ENCODE results near the gene IPCEF1.

IPCEF1 gene

DNA sequence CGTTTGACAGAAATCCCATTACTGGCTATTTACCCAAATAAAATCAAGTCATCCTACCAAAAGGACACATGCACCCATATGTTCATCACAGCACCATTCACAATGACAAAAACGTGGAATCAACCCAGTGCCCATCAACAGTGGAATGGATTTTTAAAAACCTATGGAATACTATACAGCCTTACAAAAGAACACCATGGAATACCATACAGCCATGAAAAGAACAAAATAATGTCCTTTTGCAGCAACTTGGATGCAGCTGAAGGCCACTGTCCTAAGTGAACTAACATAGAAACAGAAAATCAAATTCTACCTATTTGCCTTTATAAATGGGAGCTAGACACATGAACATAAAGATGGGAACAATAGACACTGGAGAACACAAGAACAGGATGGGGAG lies 17.4 kb upstream of the IPCEF1 start:
- DNase-seq (ENCODE audit: low read depth, low spot score): no peak

DNA sequence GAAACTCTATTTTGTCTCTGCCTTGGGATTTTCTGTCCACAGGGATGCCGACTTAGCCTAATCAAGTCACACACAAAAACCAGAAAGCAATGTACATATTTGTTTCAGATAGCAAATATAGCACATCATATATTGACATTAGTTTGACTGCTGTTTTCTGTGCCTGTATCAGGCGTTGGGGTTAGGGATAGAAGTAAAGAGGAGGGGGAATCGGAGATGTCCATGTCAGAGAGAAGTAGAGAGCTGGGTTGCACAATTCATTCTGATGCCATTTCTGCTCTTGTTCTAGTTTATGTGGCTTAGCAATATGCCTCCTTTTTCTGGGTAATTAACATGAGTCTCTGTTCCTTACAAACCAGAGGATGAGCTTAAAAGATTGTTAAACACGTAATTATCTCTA lies 14.7 kb upstream of the IPCEF1 start:
- no peak for DNase-seq (ENCODE audit: low read depth, low spot score)

DNA sequence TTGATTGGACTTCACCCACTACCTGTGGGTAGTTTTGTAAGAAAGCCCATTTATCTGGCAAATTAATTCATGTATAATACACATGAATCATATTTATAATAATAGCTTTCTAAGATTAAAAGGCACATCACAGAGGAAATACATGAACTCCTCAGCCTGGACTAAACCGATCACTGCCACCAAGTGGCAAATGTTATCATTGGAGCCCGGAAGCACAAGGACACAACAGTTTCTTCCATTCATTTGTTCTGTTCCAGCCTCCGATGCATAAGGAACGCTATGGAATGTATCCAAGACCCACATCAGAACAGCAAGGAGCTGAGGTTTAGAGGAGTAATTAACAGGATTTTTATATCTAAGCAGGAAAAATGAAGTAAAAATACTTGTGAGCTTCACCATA lies 13.9 kb upstream of the IPCEF1 start:
- no peak for DNase-seq (ENCODE audit: low read depth, low spot score)

DNA sequence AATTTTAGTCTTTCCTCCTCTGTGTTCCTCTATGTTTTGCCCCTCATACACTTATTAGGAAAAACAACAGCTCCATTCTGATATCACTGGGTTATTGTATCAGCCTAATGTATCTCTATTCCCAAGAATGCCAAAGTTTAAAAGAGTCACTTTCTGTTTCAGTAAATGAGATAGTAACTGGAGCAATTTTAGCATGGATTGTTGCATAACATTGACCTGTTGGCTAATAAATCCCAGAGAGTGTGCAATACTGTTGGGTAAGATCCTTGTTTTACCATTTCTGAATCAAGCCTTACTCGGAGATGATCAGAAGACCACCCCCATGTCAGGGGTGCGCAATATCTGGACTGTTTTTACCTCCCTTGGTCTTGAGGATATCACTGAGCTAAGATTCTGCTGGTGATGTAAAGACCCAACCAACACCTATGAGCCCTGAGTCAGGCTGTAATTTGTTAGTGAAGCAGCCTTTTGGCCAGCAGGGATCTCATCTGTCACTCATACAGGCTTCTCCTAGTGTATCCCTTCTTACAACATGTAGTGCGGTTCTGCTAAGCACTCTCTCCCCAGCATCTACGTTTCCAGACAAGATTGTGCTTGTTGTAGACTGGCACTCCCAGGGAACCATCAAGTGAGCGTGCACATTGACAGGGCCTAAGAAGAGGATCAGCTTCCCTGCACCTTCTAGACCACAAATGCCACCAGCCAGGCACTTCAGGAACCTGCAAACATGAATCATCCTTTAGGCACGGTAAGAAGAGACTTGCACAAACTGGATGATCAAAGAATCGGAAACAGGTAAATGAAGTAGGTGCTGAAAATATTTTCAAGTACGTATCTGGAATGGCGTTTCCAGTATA lies 11.5 kb upstream of the IPCEF1 start:
- DNase-seq (ENCODE audit: low read depth, low spot score): no peak

DNA sequence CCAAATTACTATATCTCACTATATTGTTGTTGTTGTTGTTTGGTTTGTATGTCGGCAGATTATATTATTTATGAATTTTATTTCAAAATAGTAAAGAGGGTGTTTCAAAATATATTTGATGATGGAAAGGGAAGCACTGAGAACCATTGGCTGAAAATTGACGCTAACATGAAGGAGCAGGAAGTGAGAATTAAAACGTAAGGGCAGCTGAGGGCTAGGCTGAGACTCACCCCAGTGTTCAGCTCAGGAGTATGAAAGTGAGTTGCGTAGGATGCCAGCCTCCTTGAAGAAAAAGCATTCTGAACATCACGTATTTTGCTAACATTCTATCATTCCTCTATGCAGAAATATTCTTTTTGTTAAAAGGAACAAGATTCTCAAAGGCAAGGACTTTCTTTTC lies 10.7 kb upstream of the IPCEF1 start:
- no peak for DNase-seq (ENCODE audit: low read depth, low spot score)

DNA sequence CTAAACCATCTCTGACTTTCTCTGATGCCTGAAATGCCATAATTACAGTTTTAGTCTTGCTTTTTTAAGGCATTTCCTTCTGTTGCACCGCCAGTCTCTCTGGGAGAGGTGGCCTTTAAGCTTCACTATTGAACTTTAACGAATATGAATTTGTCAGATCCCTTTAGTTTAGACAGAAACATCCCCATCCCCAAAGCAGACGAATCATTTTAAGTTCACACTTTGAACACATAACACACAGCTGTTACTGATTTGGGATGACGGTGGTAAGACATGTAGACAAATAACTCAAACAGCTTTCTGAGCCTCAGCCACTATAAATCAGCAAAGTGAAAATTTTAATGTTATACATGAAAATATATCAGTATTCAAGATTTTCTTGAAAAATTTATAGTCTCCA lies 7.2 kb upstream of the IPCEF1 start:
- DNase-seq (ENCODE audit: low read depth, low spot score): no peak

DNA sequence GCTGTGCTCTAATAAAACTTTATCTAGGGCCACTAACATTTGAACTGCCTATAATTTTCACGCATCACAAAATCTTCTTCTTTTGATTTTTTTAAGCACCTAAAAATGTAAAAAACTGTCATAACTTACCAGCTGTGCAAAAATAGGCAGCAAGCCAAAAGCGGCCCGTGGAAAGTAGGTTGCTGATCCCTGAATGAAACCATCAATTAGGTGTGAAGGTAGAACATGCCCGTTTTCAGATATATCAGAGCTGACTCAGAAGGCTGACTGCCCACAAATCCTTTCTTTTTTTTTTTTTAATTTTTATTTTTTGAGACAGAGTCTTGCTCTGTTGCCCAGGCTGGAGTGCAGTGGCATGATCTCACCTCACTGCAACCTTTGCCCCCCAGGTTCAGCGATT lies 4.9 kb upstream of the IPCEF1 start:
- no peak for DNase-seq (ENCODE audit: low read depth, low spot score)

DNA sequence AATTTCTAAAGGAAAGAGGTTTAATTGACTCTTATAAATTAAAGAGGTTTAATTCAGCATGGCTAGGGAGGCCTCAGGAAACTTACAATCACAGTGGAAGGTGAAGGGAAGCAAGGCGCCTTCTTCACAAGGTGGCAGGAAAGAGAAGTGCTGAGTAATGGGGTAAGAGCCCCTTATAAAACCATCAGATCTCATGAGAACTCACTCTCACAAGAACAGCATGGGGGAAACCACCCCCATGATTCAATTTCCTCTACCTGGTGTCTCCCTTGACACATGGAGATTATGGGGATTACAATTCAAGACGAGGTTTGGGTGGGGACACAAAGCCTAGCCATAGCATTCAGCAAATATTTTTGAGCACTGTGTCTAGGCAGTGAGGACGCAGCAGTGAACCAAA lies 3.9 kb upstream of the IPCEF1 start:
- DNase-seq (ENCODE audit: low read depth, low spot score): no peak

DNA sequence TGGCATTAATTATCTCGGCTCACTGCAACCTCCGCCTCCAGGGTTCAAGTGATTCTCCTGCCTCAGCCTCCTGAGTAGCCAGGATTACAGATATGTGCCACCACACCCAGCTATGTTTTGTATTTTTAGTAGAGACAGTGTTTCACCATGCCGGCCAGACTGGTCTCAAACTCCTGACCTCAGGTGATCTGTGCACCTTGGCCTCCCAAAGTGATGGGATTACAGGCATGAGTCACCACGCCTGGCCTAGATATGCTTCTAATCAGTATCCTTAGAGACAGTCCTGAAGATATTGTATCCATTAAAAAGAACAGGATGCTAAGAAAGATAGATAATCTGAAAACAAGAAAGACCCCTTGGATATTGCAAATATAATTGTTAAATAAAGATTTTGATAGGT lies 3.1 kb upstream of the IPCEF1 start:
- DNase-seq (ENCODE audit: low read depth, low spot score): no peak

DNA sequence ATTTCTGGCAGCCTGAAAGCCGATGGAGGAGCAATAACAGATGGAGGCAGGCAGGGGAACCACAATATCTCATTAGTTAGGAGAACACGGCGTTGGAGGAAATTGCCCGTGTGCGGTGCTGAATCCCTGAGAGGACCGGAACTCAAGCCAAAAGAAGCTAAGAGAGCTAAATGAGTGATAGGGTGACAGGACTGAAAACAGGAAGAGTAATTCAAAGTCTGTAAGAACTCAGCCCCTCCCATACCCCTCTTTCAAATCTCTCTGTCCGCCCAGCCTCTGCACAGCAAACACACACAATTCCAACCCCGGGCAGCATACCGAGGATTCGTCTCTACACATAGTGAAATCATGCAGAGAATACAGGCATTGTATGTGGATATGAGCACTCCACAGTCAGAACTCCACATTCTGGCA lies 2.6 kb upstream of the IPCEF1 start:
- no peak for DNase-seq (ENCODE audit: low read depth, low spot score)

DNA sequence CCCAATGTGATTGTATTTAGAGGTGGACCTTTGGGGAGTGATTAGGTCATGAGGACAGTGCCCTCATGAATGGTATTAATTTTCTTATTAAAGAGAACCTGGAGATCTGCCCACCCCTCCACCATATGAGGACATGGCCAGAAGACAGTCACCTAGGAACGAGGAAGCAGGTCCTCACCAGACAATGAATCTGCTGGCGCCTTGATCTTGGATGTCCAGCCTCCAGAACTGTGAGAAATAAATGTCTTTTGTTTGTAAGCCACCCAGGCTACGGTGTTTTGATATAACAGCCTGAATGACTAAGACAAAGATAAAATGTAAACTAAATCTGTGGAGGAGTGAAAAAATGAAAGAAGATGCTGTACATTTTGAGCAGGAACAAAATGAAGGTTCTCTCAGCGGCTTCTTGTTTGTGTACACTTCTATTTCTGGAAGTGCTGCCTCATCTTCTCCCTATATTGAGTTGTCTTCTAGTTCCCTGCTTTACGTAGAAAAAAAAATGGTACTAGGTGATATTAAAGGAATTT lies 1.5 kb upstream of the IPCEF1 start:
- DNase-seq (ENCODE audit: low read depth, low spot score): no peak

DNA sequence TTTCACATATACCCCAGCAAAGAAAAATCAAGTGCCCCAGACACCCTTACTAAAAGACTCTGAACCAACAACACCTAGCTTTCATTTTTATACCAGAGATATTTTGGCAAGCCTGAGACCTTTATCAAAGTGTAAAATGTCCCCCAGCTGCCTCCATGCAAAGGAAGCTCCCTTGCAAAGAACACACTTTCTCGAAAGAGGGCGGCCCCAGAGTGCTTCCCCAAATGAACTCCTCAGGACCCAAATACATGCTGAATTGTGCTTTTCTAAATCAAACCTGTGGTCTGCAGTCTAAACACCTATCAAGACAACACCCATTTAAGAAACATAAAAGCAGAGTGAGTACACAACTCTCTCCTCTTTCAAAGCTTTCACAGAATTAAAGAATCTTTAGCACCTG lies 490 bp downstream of the IPCEF1 start:
- no peak for DNase-seq (ENCODE audit: low read depth, low spot score)

DNA sequence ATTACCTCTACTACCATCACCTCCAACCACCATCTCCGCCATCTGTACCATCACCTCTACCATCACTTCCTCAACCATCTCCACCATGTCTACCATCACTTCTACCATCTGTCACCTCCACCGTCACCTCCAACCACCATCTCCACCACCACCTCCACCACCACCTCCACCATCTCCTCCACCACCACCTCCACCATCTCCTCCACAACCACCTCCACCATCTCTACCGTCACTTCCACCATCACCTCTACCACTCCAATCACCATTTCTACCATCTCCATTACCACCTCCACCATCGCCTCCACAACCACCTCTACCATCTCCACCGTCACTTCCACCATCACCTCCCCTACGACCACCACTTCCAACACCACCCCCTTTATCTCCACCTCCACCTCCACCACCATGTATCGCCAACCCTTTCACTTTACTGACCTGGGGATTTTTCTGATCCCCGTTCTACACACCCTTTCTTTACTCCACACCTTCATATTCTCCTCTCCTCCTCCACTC lies 2.3 kb downstream of the IPCEF1 start:
- no peak for DNase-seq (ENCODE audit: low read depth, low spot score)

DNA sequence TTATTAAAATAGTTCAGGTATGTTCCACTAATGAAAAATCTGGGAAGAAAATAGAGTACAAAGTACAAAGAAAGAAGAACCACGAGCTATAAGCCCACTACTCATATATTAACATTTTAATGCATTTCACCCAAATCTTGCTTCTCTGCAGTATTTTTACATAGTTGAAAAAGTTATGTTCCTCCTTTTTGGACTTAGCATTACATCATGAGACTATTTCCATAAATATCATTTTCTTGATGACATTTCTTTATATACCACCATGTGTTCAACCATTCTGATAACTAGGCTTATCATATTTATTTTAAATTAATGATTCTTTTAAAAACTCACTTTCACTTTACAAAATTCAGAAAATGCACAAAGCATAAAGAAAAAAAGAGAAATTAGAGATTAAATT lies 3.0 kb downstream of the IPCEF1 start:
- no peak for DNase-seq (ENCODE audit: low read depth, low spot score)

DNA sequence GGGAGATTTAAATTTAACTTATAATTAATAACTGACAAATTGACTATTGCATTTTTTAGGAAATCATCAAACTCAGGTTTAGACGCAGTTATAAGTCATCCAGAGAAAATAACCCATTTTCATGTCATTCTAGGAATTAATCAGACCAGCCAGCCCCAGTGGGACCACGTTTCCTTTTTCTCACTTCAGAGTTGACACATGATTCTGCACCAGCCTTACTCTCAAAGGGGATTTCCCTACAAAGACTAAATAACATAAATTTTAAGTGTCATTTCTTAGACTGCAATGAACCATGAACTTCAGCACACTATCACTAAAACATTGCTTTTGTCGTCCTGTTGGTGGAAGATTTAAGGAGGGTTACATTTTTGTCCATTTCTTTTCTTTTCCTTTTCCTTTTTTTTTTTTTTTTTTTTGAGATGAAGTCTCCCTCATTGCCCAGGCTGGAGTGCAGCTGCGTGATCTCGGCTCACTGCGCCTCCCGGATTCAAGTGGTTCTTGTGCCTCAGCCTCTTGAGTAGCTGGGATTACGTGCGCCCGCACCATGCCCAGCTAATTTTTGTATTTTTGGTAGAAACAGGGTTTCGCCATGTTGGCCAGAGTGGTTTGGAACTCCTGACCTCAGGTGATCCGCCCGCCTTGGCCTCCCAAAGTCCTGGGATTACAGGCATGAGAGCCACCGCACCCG lies 3.6 kb downstream of the IPCEF1 start:
- DNase-seq (ENCODE audit: low read depth, low spot score): no peak

DNA sequence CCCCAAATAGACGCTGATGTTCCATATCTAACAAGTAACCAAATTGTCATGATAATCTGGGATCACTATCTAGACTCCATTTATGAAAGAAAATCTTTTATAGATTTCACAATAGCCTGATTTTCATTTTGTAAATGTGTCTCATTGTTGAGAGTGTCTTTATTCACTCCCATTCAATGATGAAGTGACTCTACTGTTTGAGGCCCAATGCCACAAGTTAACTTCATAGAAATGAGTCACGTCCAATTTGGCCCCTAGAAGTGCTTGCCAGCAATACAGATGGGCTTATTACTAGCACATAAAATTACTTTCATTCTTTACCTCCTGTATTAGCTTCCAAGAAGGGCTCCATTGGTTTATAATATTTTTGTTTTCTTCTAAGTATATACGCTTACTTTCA lies 6.3 kb downstream of the IPCEF1 start:
- DNase-seq (ENCODE audit: low read depth, low spot score): no peak

DNA sequence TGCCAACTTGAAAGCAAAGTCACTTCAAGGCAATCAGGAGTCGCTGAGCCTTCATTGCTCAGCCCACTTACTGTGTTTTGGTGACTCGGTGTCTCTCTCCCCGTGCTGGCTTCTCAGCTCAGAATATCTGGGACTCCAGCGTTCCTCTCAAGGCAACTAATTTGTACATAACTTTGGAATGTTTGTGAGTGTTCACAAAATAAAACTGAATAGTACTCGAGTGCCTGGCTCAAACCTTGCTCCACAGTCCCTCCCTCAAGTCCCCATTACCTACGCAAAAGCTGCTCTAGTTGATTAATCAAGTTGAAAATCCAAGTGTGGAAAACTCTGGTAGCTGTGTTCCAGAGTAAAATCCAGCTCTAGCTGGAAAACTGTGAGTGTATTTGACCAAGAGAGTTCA lies 8.6 kb downstream of the IPCEF1 start:
- DNase-seq (ENCODE audit: low read depth, low spot score): no peak

DNA sequence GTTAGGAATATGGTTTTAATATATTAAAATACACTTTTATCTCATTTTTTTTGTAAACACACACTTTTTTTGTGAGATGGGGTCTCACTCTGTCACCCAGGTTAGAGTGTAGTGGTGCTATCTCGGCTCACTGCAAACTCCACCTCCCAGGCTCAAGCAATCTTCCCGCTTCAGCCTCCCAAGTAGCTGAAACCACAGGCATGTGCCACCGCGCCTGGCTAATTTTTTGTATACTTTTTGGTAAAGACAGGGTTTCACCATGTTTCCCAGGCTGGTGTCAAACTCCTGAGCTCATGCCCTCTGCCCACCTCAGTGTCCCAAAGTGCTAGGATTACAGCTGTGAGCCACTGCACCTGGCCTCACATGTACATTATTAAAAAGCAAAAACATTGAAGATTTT lies 10.8 kb downstream of the IPCEF1 start:
- no peak for DNase-seq (ENCODE audit: low read depth, low spot score)

DNA sequence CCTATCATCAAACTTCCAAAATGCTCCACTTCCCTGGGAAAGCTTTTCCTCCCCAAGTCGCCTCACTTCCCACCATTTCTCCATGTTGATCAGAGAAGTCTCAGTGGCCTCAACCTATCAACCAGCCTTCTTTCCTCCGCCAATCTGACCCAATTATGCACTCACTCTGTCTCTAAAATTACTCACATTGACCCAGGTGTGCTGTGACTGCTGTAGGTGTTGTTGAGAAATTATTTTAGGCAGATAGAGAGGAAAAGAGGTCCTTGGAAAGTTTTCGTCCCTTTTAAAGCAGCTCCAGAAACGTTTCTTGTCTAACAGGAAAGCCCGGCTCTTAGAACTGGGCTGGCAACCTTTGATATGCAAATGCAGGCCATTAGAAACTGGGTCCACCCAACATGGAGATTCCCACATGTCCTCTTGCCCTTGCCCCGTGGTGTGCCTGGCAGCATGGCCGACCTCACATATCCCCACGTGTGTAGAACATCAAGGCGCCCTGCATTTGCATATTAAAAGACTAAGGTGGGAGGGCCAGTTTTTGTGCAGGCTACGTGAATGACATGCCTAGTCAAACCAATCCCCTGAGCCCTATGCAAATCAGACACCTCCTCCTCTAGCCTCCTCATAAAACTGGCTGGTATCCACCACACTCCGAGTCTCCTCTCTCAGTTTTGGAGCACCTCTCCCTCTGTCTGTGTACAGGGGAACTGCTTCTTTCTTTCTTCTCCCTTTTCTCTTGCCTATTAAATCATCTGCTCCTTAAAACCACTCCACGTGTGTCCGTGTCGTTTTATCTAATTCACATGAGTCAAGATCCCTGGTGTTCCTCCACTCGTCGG lies 12.9 kb downstream of the IPCEF1 start:
- DNase-seq (ENCODE audit: low read depth, low spot score): peak; percentile 98

DNA sequence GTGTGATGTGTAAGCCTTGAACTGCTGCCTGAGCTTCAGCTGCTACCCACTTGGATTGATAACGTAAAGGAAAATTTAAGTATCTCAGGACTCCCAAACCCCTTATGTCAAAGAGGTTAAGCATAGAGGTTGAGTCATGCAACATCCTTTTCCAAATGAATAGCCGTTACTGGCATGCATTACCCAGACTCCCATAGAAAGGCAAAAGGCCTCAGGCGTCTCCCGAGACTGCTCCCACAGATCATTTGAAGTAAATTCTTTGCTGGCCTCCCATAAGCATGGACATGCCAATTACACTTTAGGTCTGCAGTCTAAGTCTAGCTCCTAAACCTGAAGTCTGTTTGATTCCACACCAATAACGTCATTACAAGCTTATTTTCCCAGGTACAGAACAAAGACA lies 14.7 kb downstream of the IPCEF1 start:
- DNase-seq (ENCODE audit: low read depth, low spot score): peak; percentile 49

DNA sequence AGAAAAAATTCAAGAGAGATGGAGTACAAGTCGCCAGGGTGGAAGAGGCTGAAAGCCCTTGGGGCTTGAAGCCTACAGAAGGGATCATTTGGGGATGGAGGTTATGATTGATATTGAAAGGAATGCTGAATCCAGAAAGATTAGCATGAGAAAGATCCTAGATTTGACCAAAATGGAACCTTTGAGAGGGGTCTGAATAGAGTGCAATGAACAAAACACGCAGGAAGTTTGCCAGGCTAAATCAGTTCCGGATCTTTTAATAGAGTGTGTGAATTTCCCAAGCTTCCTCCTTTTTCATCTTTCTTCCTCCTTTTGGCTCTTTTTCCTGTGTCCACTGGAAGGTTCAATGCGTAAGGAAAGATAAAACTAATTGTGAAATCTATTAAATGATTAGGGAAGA lies 15.3 kb downstream of the IPCEF1 start:
- no peak for DNase-seq (ENCODE audit: low read depth, low spot score)

DNA sequence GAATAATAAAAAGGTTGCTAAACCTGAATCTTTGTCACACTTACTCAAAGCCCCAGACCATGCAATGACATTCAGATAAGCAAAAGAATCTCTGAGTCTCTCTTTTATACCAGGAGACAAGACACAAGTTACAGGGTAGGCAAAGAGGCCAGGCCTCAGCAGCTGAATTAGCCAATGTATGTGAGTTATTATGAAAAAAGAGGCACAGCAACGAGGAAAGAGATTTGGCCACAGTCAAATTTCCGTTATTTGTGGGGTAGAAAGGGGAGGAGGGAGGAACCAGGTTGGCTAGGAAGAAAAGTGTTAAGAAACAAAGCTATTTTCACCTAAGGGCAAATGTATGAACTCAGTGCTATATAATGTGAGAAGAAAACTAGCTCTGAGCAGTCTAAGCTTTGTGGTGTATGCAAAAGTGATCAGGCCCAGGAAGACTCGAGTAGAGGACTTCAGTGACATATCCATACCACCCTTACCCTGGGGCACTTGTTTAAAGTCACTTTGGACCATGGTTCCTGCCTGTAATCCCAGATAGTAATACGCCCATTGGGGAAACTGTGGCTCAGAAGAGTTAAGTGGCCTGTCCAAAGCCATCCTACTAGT lies 19.1 kb downstream of the IPCEF1 start:
- DNase-seq (ENCODE audit: low read depth, low spot score): no peak
